Upper lobe of left lung (tissue), 6 donors: ENCODE results near the gene SLC6A1. TPM values are rescaled to one million over a fixed set of nuclear protein-coding genes. Genes with fewer than 3 reads are reported as not detected.
"Not testable (repeated sequence)": the region's sequence is repeated elsewhere in the genome, so short reads cannot be mapped to it uniquely, and the experiment has no call there.

Experiments used
- ATAC-seq, 2 donors: fragments of 200-7000 bp; cut with Tn5 transposase; one replicate each; pipeline ENCODE4 v1.9.1; 2022; ENCODE audit warnings: mild to moderate bottlenecking in 2 of 2, moderate library complexity in 2 of 2; ENCODE audit not compliant: low FRiP score in 2 of 2
- DNase-seq, 2 donors: peaks; one replicate each; pipeline ENCODE4 v3.0.0-alpha.2; 2019 to 2020
- H3K27ac ChIP-seq, 4 donors: fragments of 200-600 bp; sonication (generic); one replicate each; pipeline ENCODE4 v1.5.1; 2016 to 2019
- H3K27me3 ChIP-seq, 4 donors: fragments of 200-600 bp; sonication (generic); one replicate each; pipeline ENCODE4 v1.5.1; 2017 to 2019
- H3K36me3 ChIP-seq, 4 donors: fragments of 200-600 bp; sonication (generic); one replicate each; pipeline ENCODE4 v1.5.1; 2016 to 2019
- H3K4me1 ChIP-seq, 4 donors: fragments of 200-600 bp; sonication (generic); one replicate each; pipeline ENCODE4 v1.5.1; 2018 to 2019
- H3K4me3 ChIP-seq, 4 donors: fragments of 200-600 bp; sonication (generic); one replicate each; pipeline ENCODE4 v1.5.1; 2017 to 2019; ENCODE audit warnings: mild to moderate bottlenecking in 2 of 4, moderate library complexity in 1 of 4
- H3K9me3 ChIP-seq, 4 donors: fragments of 200-600 bp; sonication (generic); one replicate each; pipeline ENCODE4 v1.5.1; 2018 to 2019
- CTCF ChIP-seq, 6 experiments: fragments of 450-650 bp in 4 of 6; fragments of 200-600 bp in 2 of 6; sonication (generic) in 2 of 6; IDR thresholded peaks; one replicate each; pipeline ENCODE4 v1.5.1; 2016 to 2019; ENCODE audit warnings: antibody characterized with exemption in 6 of 6
- EP300 ChIP-seq, 4 donors: sonication (generic); formaldehyde crosslinking; IDR thresholded peaks; one replicate each; pipeline ENCODE4 v1.5.1; 2017; ENCODE audit warnings: antibody characterized with exemption in 4 of 4, control low read depth in 2 of 4
- POLR2A ChIP-seq, 4 donors: fragments of 450-650 bp; IDR thresholded peaks; one replicate each; pipeline ENCODE4 v1.5.1; 2016 to 2017; ENCODE audit warnings: antibody characterized with exemption in 4 of 4, mild to moderate bottlenecking in 2 of 4
- POLR2AphosphoS5 ChIP-seq, 2 donors: sonication (generic); formaldehyde crosslinking; IDR thresholded peaks; one replicate each; pipeline ENCODE4 v1.5.1; 2017; ENCODE audit warnings: antibody characterized with exemption in 2 of 2
- WGBS, 2 donors: methylation state at CpG; one replicate each; pipeline ENCODE4 v1.1.5; 2017 to 2018; 5-methylcytosine and 5-hydroxymethylcytosine counted together
- total RNA-seq, 6 donors: library from RNA; depleted of rRNA in 4 of 6; stranded (reverse); fragments of >200 nt in 4 of 6; gene quantifications; one replicate each; pipeline versions ENCODE4 v1.1.0 to v1.2.1, GENCODE V29; 2016 to 2021
- donor health status: DM: no; HTN: no; CAD: no; lungs with moderate emphysema.
- donor health status: DM: no; HTN: yes; CAD: no; lungs with severe emphysema.

SLC6A1 gene
- total RNA-seq, 6 donors from 2014 or later: 0.46 to 11.5 (median 0.88) TPM

- no peak overlapping the region for H3K27ac ChIP-seq
- H3K4me1 ChIP-seq: no peaks in the 10 kb centered on the region
- WGBS, 2 donors: 49 to 65% methylated on average over 2 of the region's 2 CpGs
- TF ChIP-seq POLR2A (IDR thresholded peaks at IDR 0.05) (no peak), EP300 (IDR thresholded peaks at IDR 0.05) (no peak), POLR2AphosphoS5 (IDR thresholded peaks at IDR 0.05) (no peak), CTCF (IDR thresholded peaks at IDR 0.05) (no peak)
- H3K9me3 ChIP-seq: no peaks in the 10 kb centered on the region
- H3K27me3 ChIP-seq: no peaks in the 10 kb centered on the region
- H3K4me3 ChIP-seq: no peak overlapping the region
- H3K36me3 ChIP-seq: no peaks in the 10 kb centered on the region
- ATAC-seq (no peak), DNase-seq (peak in 1 of 2 donors; percentile 5)
Observed at GRCh38 chr3:11074011-11074410, 81.5 kb downstream of the SLC6A1 start.

DNA sequence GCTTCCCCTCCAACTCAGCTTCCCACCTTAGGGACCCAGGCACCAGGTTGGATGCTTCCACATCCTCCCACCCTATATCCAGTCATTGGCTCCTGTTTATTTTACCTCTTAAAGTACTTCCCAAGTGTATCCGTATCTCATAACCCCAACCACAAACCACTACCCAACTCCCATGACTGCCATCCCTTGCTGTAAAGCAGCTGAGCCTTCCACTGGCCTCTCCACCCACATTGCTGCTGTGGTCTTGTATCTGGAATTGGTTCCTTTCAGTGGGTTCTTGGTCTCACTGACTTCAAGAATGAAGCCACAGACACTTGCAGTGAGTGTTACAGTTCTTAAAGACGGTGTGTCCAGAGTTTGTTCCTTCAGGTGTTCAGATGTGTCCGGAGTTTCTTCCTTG is 81.9 kb downstream of the SLC6A1 start:
- no peaks in the 10 kb centered on the region for H3K9me3 ChIP-seq
- H3K27ac ChIP-seq: no peak overlapping the region
- H3K4me1 ChIP-seq: no peaks in the 10 kb centered on the region
- WGBS, 2 donors: 80 to 83% methylated on average over 3 of the region's 3 CpGs
- H3K27me3 ChIP-seq: no peaks in the 10 kb centered on the region
- no peak for ATAC-seq
- no peak overlapping the region for H3K4me3 ChIP-seq
- peak in 1 of 2 donors; percentile 12 for DNase-seq
- no peak for TF ChIP-seq EP300 (IDR thresholded peaks at IDR 0.05)
- no peak for TF ChIP-seq CTCF (IDR thresholded peaks at IDR 0.05)
- TF ChIP-seq POLR2A (IDR thresholded peaks at IDR 0.05): no peak
- no peak for TF ChIP-seq POLR2AphosphoS5 (IDR thresholded peaks at IDR 0.05)
- no peaks in the 10 kb centered on the region for H3K36me3 ChIP-seq

- ATAC-seq, DNase-seq, H3K4me1 ChIP-seq, H3K36me3 ChIP-seq, H3K9me3 ChIP-seq, H3K4me3 ChIP-seq, H3K27ac ChIP-seq, H3K27me3 ChIP-seq: not testable (repeated sequence)
- WGBS, 2 donors: 88 to 100% methylated on average over 2 of the region's 2 CpGs
Observed at GRCh38 chr3:11075122-11075521, 82.6 kb downstream of the SLC6A1 start.

- TF ChIP-seq EP300 (IDR thresholded peaks at IDR 0.05) (no peak), POLR2A (IDR thresholded peaks at IDR 0.05) (no peak), CTCF (IDR thresholded peaks at IDR 0.05) (no peak), POLR2AphosphoS5 (IDR thresholded peaks at IDR 0.05) (no peak)
- H3K4me3 ChIP-seq: no peak overlapping the region
- no peaks in the 10 kb centered on the region for H3K36me3 ChIP-seq
- H3K27ac ChIP-seq: no peak overlapping the region
- ATAC-seq: no peak
- no peaks in the 10 kb centered on the region for H3K27me3 ChIP-seq
- no peak for DNase-seq
- 64 to 86% methylated on average over 6 of the region's 6 CpGs for WGBS, 2 donors
- H3K9me3 ChIP-seq: no peaks in the 10 kb centered on the region
- H3K4me1 ChIP-seq: no peaks in the 10 kb centered on the region
Observed at GRCh38 chr3:11076711-11077110, 84.2 kb downstream of the SLC6A1 start.

DNA sequence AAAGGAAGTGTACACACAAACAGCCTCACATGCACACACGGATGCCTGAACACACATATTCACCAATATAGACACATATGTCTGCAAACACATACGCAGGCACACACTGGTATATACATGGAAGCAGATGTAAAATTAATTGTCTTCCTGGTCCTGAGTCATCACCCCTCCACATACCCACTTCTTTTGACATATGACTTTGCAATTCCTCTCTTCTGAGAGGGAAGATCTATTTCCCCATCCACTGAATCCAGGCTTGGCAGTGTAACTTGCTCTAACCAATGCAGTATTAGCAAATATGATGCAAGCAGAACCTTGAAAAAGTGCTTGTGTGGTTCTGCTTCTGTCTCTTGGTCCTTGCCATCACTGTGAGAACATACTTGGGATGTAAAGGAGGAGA is 84.9 kb downstream of the SLC6A1 start:
- no peak for DNase-seq
- Histone ChIP-seq H3K36me3 (no peaks in the 10 kb centered on the region), H3K27me3 (no peaks in the 10 kb centered on the region), H3K9me3 (no peaks in the 10 kb centered on the region), H3K27ac (no peak overlapping the region), H3K4me1 (no peaks in the 10 kb centered on the region), H3K4me3 (no peak overlapping the region)
- WGBS, 2 donors: 74 to 75% methylated on average over 2 of the region's 2 CpGs
- peak in 1 of 2 donors; percentile 70 for ATAC-seq
- TF ChIP-seq CTCF (IDR thresholded peaks at IDR 0.05) (no peak), POLR2AphosphoS5 (IDR thresholded peaks at IDR 0.05) (no peak), POLR2A (IDR thresholded peaks at IDR 0.05) (no peak), EP300 (IDR thresholded peaks at IDR 0.05) (no peak)
